ENCODE measurements around the gene REXO1. TPM values are rescaled to one million over a fixed set of nuclear protein-coding genes. Genes with fewer than 3 reads are reported as not detected.
A peak's percentile ranks its signal among the peaks of the same experiment; 100 is the strongest.

The REXO1 gene
- total RNA-seq, 1 donor from 2014 or later: 34.2 TPM

- ATAC-seq (peak; percentile 20), DNase-seq (ENCODE audit: low spot score) (peak; percentile 84)
- intact Hi-C loops (cut with DNase I): no loop called here
These were observed 5.2 kb upstream of the REXO1 start for GRCh38 chr19:1853295-1854038.

GRCh38 chr19:1852581-1853128 is 4.4 kb upstream of the REXO1 start:
- no peak for ATAC-seq

GRCh38 chr19:1851654-1852580 is 3.6 kb upstream of the REXO1 start:
- intact Hi-C loops (cut with DNase I): no loop called here
- ATAC-seq: no peak
- no peak for DNase-seq (ENCODE audit: low spot score)

More at GRCh38 chr19:1852581-1853128, 4.4 kb upstream of the REXO1 start:
- no peak for DNase-seq (ENCODE audit: low spot score)
- intact Hi-C loops (cut with DNase I): no loop called here

- no peak for DNase-seq (ENCODE audit: low spot score)
- intact Hi-C loops (cut with DNase I): no loop called here
- ATAC-seq: no peak
These were observed 2.7 kb upstream of the REXO1 start for GRCh38 chr19:1850809-1851653.

GRCh38 chr19:1849886-1850398 is 1.7 kb upstream of the REXO1 start:
- intact Hi-C loops (cut with DNase I): no loop called here
- DNase-seq (ENCODE audit: low spot score): no peak
- no peak for ATAC-seq

- DNase-seq (ENCODE audit: low spot score): no peak
- intact Hi-C loops (cut with DNase I): no loop called here
- ATAC-seq: no peak
These were observed 820 bp upstream of the REXO1 start for GRCh38 chr19:1849132-1849474.

- no peak for DNase-seq (ENCODE audit: low spot score)
- intact Hi-C loops (cut with DNase I): no loop called here
- no peak for ATAC-seq
These were observed 442 bp downstream of the REXO1 start for GRCh38 chr19:1847684-1848398.

GRCh38 chr19:1847348-1847683 is 967 bp downstream of the REXO1 start:
- ATAC-seq (no peak), DNase-seq (ENCODE audit: low spot score) (no peak)
- intact Hi-C loops (cut with DNase I): no loop called here

- ATAC-seq (no peak), DNase-seq (ENCODE audit: low spot score) (no peak)
- intact Hi-C loops (cut with DNase I): no loop called here
These were observed 1.6 kb downstream of the REXO1 start for GRCh38 chr19:1846517-1847204.

GRCh38 chr19:1845642-1846041 is 2.6 kb downstream of the REXO1 start:
- intact Hi-C loops (cut with DNase I): no loop called here
- DNase-seq (ENCODE audit: low spot score) (no peak), ATAC-seq (no peak)

GRCh38 chr19:1845125-1845515 is 3.2 kb downstream of the REXO1 start:
- ATAC-seq (no peak), DNase-seq (ENCODE audit: low spot score) (no peak)
- intact Hi-C loops (cut with DNase I): no loop called here

GRCh38 chr19:1844513-1845124 is 3.7 kb downstream of the REXO1 start:
- intact Hi-C loops (cut with DNase I): no loop called here
- ATAC-seq (no peak), DNase-seq (ENCODE audit: low spot score) (no peak)

- intact Hi-C loops (cut with DNase I): no loop called here
- ATAC-seq (no peak), DNase-seq (ENCODE audit: low spot score) (no peak)
These were observed 4.5 kb downstream of the REXO1 start for GRCh38 chr19:1843646-1844394.

GRCh38 chr19:1843116-1843515 is 5.2 kb downstream of the REXO1 start:
- intact Hi-C loops (cut with DNase I): no loop called here
- ATAC-seq (no peak), DNase-seq (ENCODE audit: low spot score) (no peak)

- peak; percentile 18 for ATAC-seq
- intact Hi-C loops (cut with DNase I): no loop called here
- no peak for DNase-seq (ENCODE audit: low spot score)
These were observed 6.9 kb downstream of the REXO1 start for GRCh38 chr19:1841209-1841924.

- intact Hi-C loops (cut with DNase I): no loop called here
- DNase-seq (ENCODE audit: low spot score): no peak
- ATAC-seq: peak; percentile 74
These were observed 7.7 kb downstream of the REXO1 start for GRCh38 chr19:1840541-1841115.

Measured in sciatic nerve (tissue), 2 donors.